Activated naive CD4-positive, alpha-beta T cell treated with anti-CD3 and anti-CD28 coated beads for 36 hours (primary cell): ENCODE results near the gene MFN2. TPM values are rescaled to one million over a fixed set of nuclear protein-coding genes. Genes with fewer than 3 reads are reported as not detected.
A peak's percentile ranks its signal among the peaks of the same experiment; 100 is the strongest.

Experiments
- CTCF ChIA-PET: fragments of 350-600 bp; sonication (Branson Sonifier 250); formaldehyde crosslinking; loops from one replicate; lab custom pipeline; 2021; ENCODE audit warnings: antibody characterized with exemption; lab: Charles Lee
- DNase-seq: peaks from one replicate; pipeline ENCODE4 v3.0.0-alpha.2; 2020
- H3K27ac Mint-ChIP-seq: one replicate; pipeline ENCODE4 v1.8.0; 2021; ENCODE audit warnings: mild to moderate bottlenecking, mixed read lengths
- H3K27me3 Mint-ChIP-seq: one replicate; pipeline ENCODE4 v1.8.0; 2021; ENCODE audit warnings: low read depth, mixed read lengths
- H3K36me3 Mint-ChIP-seq: one replicate; pipeline ENCODE4 v1.8.0; 2021; ENCODE audit warnings: low read depth, mixed read lengths
- H3K4me1 Mint-ChIP-seq: one replicate; pipeline ENCODE4 v1.8.0; 2021; ENCODE audit warnings: low read depth, mixed read lengths
- H3K4me3 Mint-ChIP-seq: one replicate; pipeline ENCODE4 v1.8.0; 2021; ENCODE audit warnings: mild to moderate bottlenecking, moderate library complexity, mixed read lengths
- H3K9me3 Mint-ChIP-seq: one replicate; pipeline ENCODE4 v1.8.0; 2021; ENCODE audit warnings: mixed read lengths
- intact Hi-C: fragments of 100-400 bp; cut with micrococcal nuclease; formaldehyde crosslinking; loops from one replicate; pipeline ENCODE4 v1.15.1; 2023
- total RNA-seq, 2 experiments: library from RNA; stranded (reverse); gene quantifications; one replicate each; pipeline ENCODE4 v1.2.3, GENCODE V29; 2021

Gene MFN2
- total RNA-seq, 2 experiments from 2014 or later: 47.4 to 52.3 TPM

DNA sequence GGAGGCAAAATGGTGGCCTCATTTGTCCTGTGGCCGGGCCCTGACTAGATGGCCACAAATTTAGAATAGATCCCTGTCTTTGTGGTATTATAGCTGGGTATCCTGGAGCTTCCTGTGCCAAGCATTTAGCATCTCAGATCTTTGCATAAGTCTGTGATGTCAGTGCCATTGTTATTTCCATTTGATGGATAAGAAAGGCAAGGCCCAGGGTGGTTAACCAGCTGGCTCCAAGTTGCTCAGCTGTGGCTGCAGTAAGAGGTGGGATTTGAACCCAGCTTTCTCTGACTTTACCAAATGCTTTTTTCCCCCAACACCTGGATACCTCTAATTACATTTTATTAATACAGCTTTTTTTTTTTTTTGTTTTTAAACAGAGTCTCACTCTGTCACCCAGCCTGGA is 71.1 kb downstream of the MFN2 start:
- DNase-seq: no peak
- H3K27me3 Mint-ChIP-seq: peaks cover 3% of the 10 kb centered on the region
- no peaks in the 10 kb centered on the region for H3K36me3 Mint-ChIP-seq
- CTCF ChIA-PET: no interaction called here
- no peak overlapping the region for H3K4me3 Mint-ChIP-seq
- no peak overlapping the region for H3K27ac Mint-ChIP-seq
- intact Hi-C loops: no loop called here
- no peaks in the 10 kb centered on the region for H3K9me3 Mint-ChIP-seq
- H3K4me1 Mint-ChIP-seq: peaks cover 29% of the 10 kb centered on the region

DNA sequence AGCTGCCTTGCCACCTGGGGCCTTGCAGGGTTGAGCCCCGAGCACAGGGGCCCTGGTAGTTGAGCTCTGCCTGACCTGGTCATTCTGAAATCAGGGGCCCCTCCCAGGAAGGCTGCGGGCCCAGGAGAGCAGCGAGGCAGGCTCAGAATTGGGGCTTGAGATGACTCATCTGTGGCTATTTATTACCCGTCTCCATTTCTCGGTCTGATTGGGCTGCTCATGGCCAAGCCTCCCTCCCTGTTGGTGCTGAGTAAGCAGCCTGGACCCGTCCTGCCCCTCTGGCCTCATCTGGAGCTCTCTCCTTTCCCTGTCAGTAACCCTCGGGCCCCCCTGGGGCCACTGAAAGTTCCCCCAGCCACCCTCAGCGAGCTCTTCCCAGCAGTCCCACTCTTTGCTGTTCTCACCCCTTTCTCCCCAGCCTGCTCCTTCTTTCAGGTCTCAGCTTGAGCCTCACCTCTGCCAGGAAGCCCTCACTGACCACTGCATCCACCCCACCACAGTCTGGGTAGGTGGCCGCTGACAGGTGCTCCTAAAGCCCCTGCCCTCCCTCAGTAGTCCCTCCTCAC is 71.8 kb downstream of the MFN2 start:
- intact Hi-C loops: no loop called here
- Mint-ChIP-seq H3K9me3 (no peaks in the 10 kb centered on the region), H3K4me1 (peaks cover 37% of the 10 kb centered on the region), H3K27ac (peak overlapping the region; percentile 59), H3K4me3 (no peak overlapping the region), H3K27me3 (peaks cover 4% of the 10 kb centered on the region), H3K36me3 (no peaks in the 10 kb centered on the region)
- DNase-seq: peak; percentile 67
- CTCF ChIA-PET: no interaction called here

DNA sequence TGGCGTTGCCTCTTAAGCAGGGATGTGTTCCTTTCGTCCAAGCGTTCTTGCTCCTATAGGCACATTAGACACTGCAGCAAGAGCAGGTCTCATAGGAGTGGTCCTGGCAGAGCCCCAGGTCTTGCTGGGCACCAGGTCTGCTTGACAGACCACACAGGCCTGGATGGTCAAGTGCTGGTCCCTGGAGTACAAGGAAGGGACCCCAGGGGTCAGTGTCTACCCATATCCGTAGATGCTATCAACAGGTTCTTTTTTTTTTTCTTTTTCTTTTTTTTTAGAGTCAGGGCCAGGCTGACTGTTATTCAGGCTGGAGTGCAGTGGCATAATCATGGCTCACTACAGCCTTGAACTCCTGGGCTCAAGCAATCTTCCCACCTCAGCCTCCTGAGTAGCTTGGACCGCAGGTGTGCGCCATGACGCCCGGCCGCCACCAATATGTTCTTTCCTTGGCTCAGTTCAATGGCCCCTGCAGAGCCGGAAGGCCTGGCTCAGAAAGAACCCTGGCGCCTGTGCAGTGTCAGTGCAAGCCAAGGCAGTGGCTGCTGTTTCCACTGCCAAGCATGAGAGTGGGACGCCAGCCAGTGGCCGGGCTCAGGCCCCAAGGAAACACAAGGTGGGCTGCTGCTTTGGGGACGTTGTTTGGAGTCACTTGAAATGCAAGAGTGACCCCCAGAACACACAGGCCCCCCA is 72.9 kb downstream of the MFN2 start:
- DNase-seq: no peak
- no peaks in the 10 kb centered on the region for H3K36me3 Mint-ChIP-seq
- intact Hi-C loops: no loop called here
- no peaks in the 10 kb centered on the region for H3K9me3 Mint-ChIP-seq
- H3K4me1 Mint-ChIP-seq: peaks cover 47% of the 10 kb centered on the region
- H3K4me3 Mint-ChIP-seq: no peak overlapping the region
- no peak overlapping the region for H3K27ac Mint-ChIP-seq
- H3K27me3 Mint-ChIP-seq: peaks cover 4% of the 10 kb centered on the region
- CTCF ChIA-PET: no interaction called here

DNA sequence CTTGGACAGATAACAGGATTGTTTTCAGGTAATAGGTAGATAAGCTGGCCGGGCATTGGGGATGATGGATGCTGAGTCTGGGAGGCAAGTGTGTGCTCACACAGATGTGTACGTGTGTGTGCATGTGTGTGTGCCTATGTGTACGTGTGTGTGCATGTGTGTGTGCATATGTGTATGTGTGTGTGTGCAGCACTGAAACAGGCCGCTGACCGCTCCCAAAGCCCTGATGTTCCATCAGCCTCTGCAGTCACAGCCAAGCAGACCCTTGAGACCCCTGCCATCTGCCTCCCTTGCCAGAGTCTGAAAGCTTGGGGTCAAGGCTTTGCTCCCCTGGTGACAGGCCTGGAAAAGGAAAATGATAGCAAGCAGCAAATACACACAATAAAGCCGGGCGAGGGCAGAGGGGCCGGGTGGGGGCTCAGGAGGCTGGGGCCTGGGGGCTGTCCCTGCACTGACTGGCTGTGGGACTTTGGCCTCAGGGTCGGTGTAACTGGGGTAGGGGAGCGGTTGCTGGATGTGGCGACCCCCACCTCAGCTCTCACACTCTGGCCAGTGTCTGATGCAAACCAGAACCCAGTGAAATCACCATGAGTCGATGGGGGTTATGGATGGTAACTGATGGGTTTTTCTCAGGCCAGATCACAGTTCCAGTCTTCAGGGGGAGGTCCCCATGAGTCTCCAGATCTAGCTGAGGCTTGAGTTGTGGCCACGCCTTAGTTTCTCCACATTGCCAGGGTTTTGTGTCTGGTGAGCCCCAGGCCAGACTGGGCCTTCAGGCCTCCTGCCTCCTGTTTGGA is 73.7 kb downstream of the MFN2 start:
- Mint-ChIP-seq H3K9me3 (no peaks in the 10 kb centered on the region), H3K27ac (peak overlapping the region; percentile 70)
- CTCF ChIA-PET: no interaction called here

DNA sequence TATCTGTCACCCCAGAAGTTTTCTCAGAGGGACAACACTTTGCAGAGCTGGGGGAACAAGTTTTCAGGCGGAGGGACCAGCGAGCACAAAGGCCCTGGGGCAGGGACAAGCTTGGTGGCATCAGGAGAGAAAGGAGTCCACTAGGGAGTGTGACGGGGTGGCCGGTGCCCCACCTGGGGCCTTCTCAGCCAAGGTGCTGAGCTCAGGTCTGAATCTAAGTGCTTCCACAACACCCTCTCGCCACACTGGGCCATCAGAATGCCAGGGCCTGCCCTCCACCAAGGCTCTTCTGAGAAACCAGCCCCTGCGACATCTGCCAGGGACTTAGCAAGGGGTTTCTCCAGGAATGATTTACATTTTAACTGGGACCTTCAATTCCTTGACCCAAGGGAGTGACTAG is 75.0 kb downstream of the MFN2 start:
- peaks cover 67% of the 10 kb centered on the region for H3K4me1 Mint-ChIP-seq
- H3K27ac Mint-ChIP-seq: no peak overlapping the region
- no peak for DNase-seq
- no peak overlapping the region for H3K4me3 Mint-ChIP-seq
- peaks cover 2% of the 10 kb centered on the region for H3K27me3 Mint-ChIP-seq
- H3K9me3 Mint-ChIP-seq: no peaks in the 10 kb centered on the region
- CTCF ChIA-PET: no interaction called here
- H3K36me3 Mint-ChIP-seq: no peaks in the 10 kb centered on the region
- intact Hi-C loops: loop anchor here (5.0 kb wide), 1 partner anchor 562 kb away; the partner anchor contains the start of gene DHRS3

More for the DNA sequence above, 73.7 kb downstream of the MFN2 start:
- Mint-ChIP-seq H3K4me1 (peaks cover 55% of the 10 kb centered on the region), H3K4me3 (no peak overlapping the region), H3K36me3 (no peaks in the 10 kb centered on the region), H3K27me3 (peaks cover 2% of the 10 kb centered on the region)
- intact Hi-C loops: no loop called here
- peak; percentile 63 for DNase-seq

DNA sequence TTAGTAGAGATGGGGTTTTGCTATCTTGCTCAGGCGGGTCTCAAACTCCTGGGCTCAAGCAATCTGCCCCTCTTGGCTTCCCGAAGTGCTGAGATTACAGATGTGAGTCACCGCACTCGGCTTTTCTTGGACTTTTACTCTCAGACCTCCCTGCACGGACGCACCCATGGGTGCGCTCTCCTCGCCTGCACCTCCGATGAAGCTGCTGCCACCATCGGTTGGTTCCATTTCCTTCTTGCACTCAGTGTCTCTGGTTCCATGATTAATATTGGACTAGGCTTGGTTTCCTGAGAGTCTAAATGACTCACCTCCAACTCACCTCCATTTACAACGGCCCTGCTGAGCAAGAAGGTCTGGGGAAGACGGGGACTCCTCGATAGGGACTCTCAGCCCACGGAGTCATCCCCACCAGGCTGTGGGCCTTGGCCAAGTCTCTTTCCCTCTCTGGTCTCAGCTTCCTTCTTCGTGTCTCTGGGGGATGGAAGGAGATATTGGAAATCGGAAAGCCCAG is 76.1 kb downstream of the MFN2 start:
- H3K36me3 Mint-ChIP-seq: no peaks in the 10 kb centered on the region
- no peaks in the 10 kb centered on the region for H3K9me3 Mint-ChIP-seq
- peaks cover 67% of the 10 kb centered on the region for H3K4me1 Mint-ChIP-seq
- no peak overlapping the region for H3K4me3 Mint-ChIP-seq
- DNase-seq: peak; percentile 57
- intact Hi-C loops: loop anchor here (2.0 to 5.0 kb wide), 2 partner anchors 100 to 561 kb away; partner anchors contain the start of gene DHRS3
- CTCF ChIA-PET: no interaction called here
- peak overlapping the region; percentile 6 for H3K27ac Mint-ChIP-seq
- H3K27me3 Mint-ChIP-seq: peaks cover 2% of the 10 kb centered on the region

DNA sequence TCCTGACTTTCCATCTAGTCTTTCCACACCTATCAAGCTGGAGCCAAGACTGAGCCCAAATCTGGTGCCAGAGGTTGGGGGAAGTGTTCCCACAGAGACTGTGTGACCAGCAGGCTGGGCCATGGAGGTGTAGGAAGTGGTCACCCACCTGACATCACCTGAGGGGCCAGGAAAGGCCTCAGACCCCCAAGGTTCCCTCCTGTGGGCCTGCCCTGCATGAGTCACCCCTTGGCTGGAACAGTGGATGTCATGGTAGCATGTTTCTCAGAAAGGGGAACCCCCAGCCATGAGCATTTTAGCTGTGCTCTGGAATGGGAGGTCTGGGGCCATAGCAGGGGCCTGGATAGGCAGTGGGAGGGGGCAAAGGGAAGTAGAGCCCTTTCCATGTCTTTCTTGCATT is 77.1 kb downstream of the MFN2 start:
- peaks cover 61% of the 10 kb centered on the region for H3K4me1 Mint-ChIP-seq

DNA sequence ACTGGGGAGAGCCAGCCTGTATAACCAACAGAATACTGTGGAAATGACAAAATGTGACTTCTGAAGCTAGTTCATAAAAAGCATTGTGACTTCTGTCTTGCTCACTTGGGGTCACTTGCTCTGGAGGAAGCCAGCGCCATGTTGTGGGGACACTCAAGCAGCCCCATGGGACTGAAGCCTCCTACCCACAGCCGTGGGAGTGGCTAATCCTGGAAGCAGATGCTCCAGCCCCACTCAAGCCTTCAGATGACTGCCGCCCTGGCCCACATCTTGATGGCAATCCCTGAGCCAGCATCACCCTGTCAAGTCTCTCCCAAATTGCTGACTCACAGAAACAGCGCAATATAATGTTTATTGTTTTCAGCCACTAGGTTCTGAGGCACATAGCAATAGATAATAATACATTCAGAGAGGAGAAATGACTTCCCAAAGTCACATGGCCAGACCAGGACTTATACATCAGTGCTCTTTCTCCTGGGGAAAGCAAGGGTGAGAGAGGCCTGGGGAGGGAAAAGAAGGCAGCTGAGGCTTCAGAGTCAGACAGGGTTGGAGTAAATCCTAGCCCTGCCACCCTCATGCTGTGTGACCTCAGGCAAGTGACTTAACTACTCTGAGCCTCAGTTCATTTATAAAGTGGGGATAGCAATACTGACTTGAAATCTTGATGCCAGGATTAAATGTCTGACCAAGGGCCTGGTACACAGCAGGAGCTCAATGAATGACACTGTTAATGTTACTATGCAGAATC is 77.9 kb downstream of the MFN2 start:
- CTCF ChIA-PET: interaction anchor here (0.9 kb wide), 1 partner anchor 9 kb away, joined by 3 read pairs; no protein-coding TSS in a partner anchor
- Mint-ChIP-seq H3K27me3 (peaks cover 9% of the 10 kb centered on the region), H3K9me3 (no peaks in the 10 kb centered on the region), H3K4me3 (no peak overlapping the region), H3K27ac (no peak overlapping the region), H3K4me1 (peaks cover 60% of the 10 kb centered on the region), H3K36me3 (no peaks in the 10 kb centered on the region)
- intact Hi-C loops: loop anchor here (1.0 to 5.0 kb wide), 3 partner anchors 11 to 559 kb away; partner anchors contain the start of gene DHRS3
- DNase-seq: no peak

More for the DNA sequence above, 77.1 kb downstream of the MFN2 start:
- H3K4me3 Mint-ChIP-seq: no peak overlapping the region
- intact Hi-C loops: loop anchor here (1.0 to 5.0 kb wide), 3 partner anchors 10 to 560 kb away; partner anchors contain the start of gene DHRS3
- DNase-seq: peak; percentile 82
- no peaks in the 10 kb centered on the region for H3K36me3 Mint-ChIP-seq
- H3K9me3 Mint-ChIP-seq: no peaks in the 10 kb centered on the region
- peak overlapping the region; percentile 38 for H3K27ac Mint-ChIP-seq
- CTCF ChIA-PET: no interaction called here
- peaks cover 4% of the 10 kb centered on the region for H3K27me3 Mint-ChIP-seq

DNA sequence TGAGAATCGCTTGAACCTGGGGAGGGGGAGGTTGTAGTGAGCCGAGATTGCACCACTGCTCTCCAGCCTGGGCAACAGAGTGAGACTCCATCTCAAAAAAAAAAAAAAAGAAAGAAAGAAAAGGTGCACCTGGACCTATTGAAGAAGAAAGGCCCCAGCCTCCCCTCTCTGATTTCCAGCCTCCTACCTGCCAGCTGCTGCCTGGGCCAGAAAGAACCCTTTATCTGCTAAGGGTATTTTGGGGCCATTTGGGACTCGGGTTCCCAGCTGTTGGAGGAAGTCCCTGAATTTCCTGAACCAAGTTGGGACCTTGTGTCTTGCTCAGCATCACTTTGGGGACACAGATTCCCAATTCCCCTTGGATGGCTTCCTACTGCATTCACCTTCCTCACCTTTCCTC is 79.0 kb downstream of the MFN2 start:
- Mint-ChIP-seq H3K4me3 (no peak overlapping the region), H3K9me3 (no peaks in the 10 kb centered on the region), H3K4me1 (peaks cover 61% of the 10 kb centered on the region), H3K27ac (peak overlapping the region; percentile 37), H3K36me3 (peaks cover 2% of the 10 kb centered on the region), H3K27me3 (peaks cover 16% of the 10 kb centered on the region)
- no peak for DNase-seq
- CTCF ChIA-PET: no interaction called here
- intact Hi-C loops: loop anchor here (5.0 kb wide), 1 partner anchor 558 kb away; the partner anchor contains the start of gene DHRS3

DNA sequence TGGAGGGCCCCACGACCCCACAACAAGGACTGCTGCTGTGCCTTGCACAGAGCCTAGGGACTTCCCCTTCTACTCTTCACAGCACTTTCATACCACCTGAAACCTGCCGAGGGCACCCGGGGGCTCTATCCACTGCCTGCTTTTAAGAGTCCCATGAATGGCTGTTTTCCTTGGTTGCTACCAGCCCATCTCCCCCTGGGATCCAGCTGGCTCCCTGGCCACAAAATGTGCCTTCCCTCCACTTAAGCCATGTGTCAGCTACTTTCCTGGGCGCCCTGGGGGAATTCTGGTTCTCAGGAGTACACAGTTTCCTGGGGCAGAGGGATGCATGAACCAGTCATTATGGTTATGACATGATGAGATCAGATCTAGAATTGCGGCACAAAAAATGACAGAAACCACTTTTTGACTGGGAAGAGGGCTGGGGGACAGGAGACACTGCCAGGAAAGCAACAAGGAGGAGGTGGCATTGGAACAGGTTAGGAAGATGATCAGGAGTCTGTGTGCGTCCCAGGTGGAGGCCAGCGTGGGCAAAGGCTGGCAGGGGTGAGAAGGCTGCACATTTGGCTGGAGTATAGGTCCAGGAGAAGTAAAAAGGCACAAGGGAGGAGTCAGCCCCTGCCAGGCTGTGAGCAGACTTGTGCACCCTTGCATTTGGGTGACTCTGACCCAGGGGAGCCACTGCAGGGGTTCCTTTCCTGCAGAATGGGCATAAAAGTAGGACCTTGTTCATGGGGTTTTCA is 79.6 kb downstream of the MFN2 start:
- intact Hi-C loops: loop anchor here (1.0 to 10.0 kb wide), 5 partner anchors 8 to 557 kb away; partner anchors contain the start of gene DHRS3
- H3K27me3 Mint-ChIP-seq: peaks cover 22% of the 10 kb centered on the region
- CTCF ChIA-PET: no interaction called here
- H3K27ac Mint-ChIP-seq: peak overlapping the region; percentile 38
- H3K9me3 Mint-ChIP-seq: no peaks in the 10 kb centered on the region
- peak overlapping the region; percentile 2 for H3K4me3 Mint-ChIP-seq
- peaks cover 4% of the 10 kb centered on the region for H3K36me3 Mint-ChIP-seq
- peak; percentile 81 for DNase-seq
- H3K4me1 Mint-ChIP-seq: peaks cover 60% of the 10 kb centered on the region

DNA sequence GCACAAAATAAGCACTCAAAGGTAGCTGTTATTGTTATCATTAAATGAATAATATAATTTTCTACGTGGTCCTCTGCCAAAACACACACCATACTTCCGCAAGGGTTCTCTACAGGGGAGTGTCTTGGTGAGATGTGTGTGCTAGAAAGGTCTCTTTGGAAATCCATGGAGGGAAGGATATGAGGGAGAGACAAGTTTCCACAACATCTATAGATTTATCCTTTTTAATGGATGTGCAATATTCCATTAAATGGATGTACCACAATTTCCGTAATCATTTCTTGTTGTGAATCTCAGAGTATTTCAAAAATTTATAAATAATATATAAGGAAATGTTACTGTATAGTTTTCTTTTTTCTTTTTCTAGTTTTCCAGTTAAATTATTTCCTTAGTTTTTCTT is 80.3 kb downstream of the MFN2 start:
- intact Hi-C loops: loop anchor here (1.0 to 10.0 kb wide), 4 partner anchors 8 to 454 kb away; no protein-coding TSS in a partner anchor
- peaks cover 61% of the 10 kb centered on the region for H3K4me1 Mint-ChIP-seq
- no peaks in the 10 kb centered on the region for H3K9me3 Mint-ChIP-seq
- DNase-seq: no peak
- no peak overlapping the region for H3K4me3 Mint-ChIP-seq
- peaks cover 22% of the 10 kb centered on the region for H3K27me3 Mint-ChIP-seq
- H3K27ac Mint-ChIP-seq: no peak overlapping the region
- H3K36me3 Mint-ChIP-seq: peaks cover 4% of the 10 kb centered on the region
- CTCF ChIA-PET: no interaction called here
